Measurements from ENCODE around the gene PML.

The PML gene

GRCh38 chr15:73986055-73986775 lies 8.3 kb upstream of the PML start:
- no peak for DNase-seq (ENCODE audit: low read depth)

GRCh38 chr15:73986776-73987056 lies 7.8 kb upstream of the PML start:
- no peak for DNase-seq (ENCODE audit: low read depth)

GRCh38 chr15:73987250-73987649 lies 7.3 kb upstream of the PML start:
- DNase-seq (ENCODE audit: low read depth): no peak

GRCh38 chr15:73987681-73988444 lies 6.7 kb upstream of the PML start:
- no peak for DNase-seq (ENCODE audit: low read depth)

- no peak for DNase-seq (ENCODE audit: low read depth)
These were observed 6.0 kb upstream of the PML start for GRCh38 chr15:73988445-73988969.

GRCh38 chr15:73989001-73989798 lies 5.3 kb upstream of the PML start:
- DNase-seq (ENCODE audit: low read depth): no peak

GRCh38 chr15:73990250-73991005 lies 4.1 kb upstream of the PML start:
- DNase-seq (ENCODE audit: low read depth): no peak

- DNase-seq (ENCODE audit: low read depth): no peak
These were observed 3.3 kb upstream of the PML start for GRCh38 chr15:73991260-73991659.

GRCh38 chr15:73991726-73992593 lies 2.6 kb upstream of the PML start, which contains the start of gene STOML1:
Gene STOML1 (minus strand): TSS chr15:73992295. CDS start chr15:73992223, 72 bp downstream.
- DNase-seq (ENCODE audit: low read depth): peak; percentile 55

- DNase-seq (ENCODE audit: low read depth): no peak
These were observed 2.0 kb upstream of the PML start for GRCh38 chr15:73992594-73992898.

- DNase-seq (ENCODE audit: low read depth): no peak
These were observed 1.1 kb upstream of the PML start for GRCh38 chr15:73993211-73993994.

- DNase-seq (ENCODE audit: low read depth): no peak
These were observed 551 bp downstream of the PML start for GRCh38 chr15:73994912-73995622.

- no peak for DNase-seq (ENCODE audit: low read depth)
These were observed 1.8 kb downstream of the PML start for GRCh38 chr15:73996267-73996666.

GRCh38 chr15:73996939-73997338 lies 2.4 kb downstream of the PML start:
- DNase-seq (ENCODE audit: low read depth): no peak

GRCh38 chr15:73997986-73998385 lies 3.5 kb downstream of the PML start:
- DNase-seq (ENCODE audit: low read depth): no peak

GRCh38 chr15:74006774-74007639 lies 12.5 kb downstream of the PML start:
- DNase-seq (ENCODE audit: low read depth): no peak

- no peak for DNase-seq (ENCODE audit: low read depth)
These were observed 13.4 kb downstream of the PML start for GRCh38 chr15:74007820-74008371.

- no peak for DNase-seq (ENCODE audit: low read depth)
These were observed 14.4 kb downstream of the PML start for GRCh38 chr15:74008901-74009300.

Data from non-pigmented ciliary epithelial cell (primary cell).